CD14-positive monocyte (primary cell): ENCODE data around the gene HYDIN. TPM values are rescaled to one million over a fixed set of nuclear protein-coding genes. Genes with fewer than 3 reads are reported as not detected.
A peak's percentile ranks its signal among the peaks of the same experiment; 100 is the strongest.

Source experiments
- DNase-seq, 3 donors: peaks; one replicate each; pipeline ENCODE4 v3.0.0-alpha.2; 2011 to 2022
- H2AFZ ChIP-seq: 2 replicates; pipeline ENCODE4 v1.6.0; 2012; ENCODE audit warnings: mild to moderate bottlenecking, low read depth, low read length, inconsistent platforms; ENCODE audit not compliant: insufficient read depth, poor library complexity, severe bottlenecking
- H3K27ac ChIP-seq, 2 donors: 1 replicate in 1 of 2; 2 replicates in 1 of 2; pipeline ENCODE4 v1.5.1; 2012 to 2013; ENCODE audit warnings: low read length in 2 of 2, control low read depth in 1 of 2, inconsistent platforms in 1 of 2, low read depth in 1 of 2, mild to moderate bottlenecking in 1 of 2
- H3K27me3 ChIP-seq, 2 donors: one replicate each; pipeline versions ENCODE4 v1.6.0 to v1.6.1; 2011 to 2013; ENCODE audit warnings: low read length in 2 of 2; ENCODE audit not compliant: control insufficient read depth in 2 of 2, insufficient read depth in 2 of 2
- H3K36me3 ChIP-seq, 2 donors: replicated peaks in 1 of 2; 1 replicate in 1 of 2; 2 replicates in 1 of 2; pipeline versions ENCODE4 v1.5.1 to v1.6.1; 2012 to 2013; ENCODE audit warnings: low read length in 2 of 2, control low read depth in 1 of 2, inconsistent platforms in 1 of 2, mild to moderate bottlenecking in 1 of 2; ENCODE audit not compliant: insufficient read depth in 2 of 2, control insufficient read depth in 1 of 2
- H3K4me1 ChIP-seq, 2 donors: 1 replicate in 1 of 2; 2 replicates in 1 of 2; pipeline versions ENCODE4 v1.5.1 to v1.6.1; 2012 to 2013; ENCODE audit warnings: low read length in 2 of 2, control low read depth in 1 of 2, inconsistent platforms in 1 of 2, mild to moderate bottlenecking in 1 of 2, moderate library complexity in 1 of 2; ENCODE audit not compliant: insufficient read depth in 2 of 2, control insufficient read depth in 1 of 2
- H3K4me2 ChIP-seq: replicated peaks from 2 replicates; pipeline ENCODE3; 2012; ENCODE audit warnings: low read length, moderate library complexity, mild to moderate bottlenecking; ENCODE audit not compliant: poor library complexity, severe bottlenecking; ENCODE audit errors: extremely low read depth
- H3K4me3 ChIP-seq, 3 experiments: fragments of 200-600 bp in 1 of 3; sonication (generic) in 1 of 3; replicated peaks in 1 of 3; 1 replicate in 2 of 3; 2 replicates in 1 of 3; pipeline ENCODE4 v1.5.1; 2011 to 2013; ENCODE audit warnings: low read length in 3 of 3, mild to moderate bottlenecking in 3 of 3, control low read depth in 2 of 3, low read depth in 2 of 3, inconsistent platforms in 1 of 3, moderate library complexity in 1 of 3
- H3K79me2 ChIP-seq: 2 replicates; pipeline ENCODE4 v1.6.0; 2012; ENCODE audit warnings: mild to moderate bottlenecking, control low read depth, inconsistent platforms, low read length, moderate library complexity; ENCODE audit not compliant: insufficient read depth
- H3K9ac ChIP-seq: 2 replicates; pipeline ENCODE4 v1.6.0; 2017; ENCODE audit warnings: low read length, mild to moderate bottlenecking; ENCODE audit not compliant: insufficient read depth, poor library complexity, severe bottlenecking
- H3K9me3 ChIP-seq, 2 donors: replicated peaks in 1 of 2; 1 replicate in 1 of 2; 2 replicates in 1 of 2; pipeline versions ENCODE4 v1.5.1 to v1.6.1; 2012 to 2013; ENCODE audit warnings: low read length in 2 of 2, control low read depth in 1 of 2; ENCODE audit not compliant: control insufficient read depth in 1 of 2, insufficient read depth in 1 of 2
- H4K20me1 ChIP-seq: 2 replicates; pipeline ENCODE4 v1.6.0; 2012; ENCODE audit warnings: mild to moderate bottlenecking, low read length, control low read depth, moderate library complexity; ENCODE audit not compliant: insufficient read depth
- H3K27ac Mint-ChIP-seq, 7 donors: one replicate each; pipeline ENCODE4 v1.8.0; 2020; ENCODE audit warnings: mild to moderate bottlenecking in 7 of 7, mixed read lengths in 7 of 7, moderate library complexity in 6 of 7, inconsistent platforms in 2 of 7
- H3K27me3 Mint-ChIP-seq, 3 donors: one replicate each; pipeline ENCODE4 v1.8.0; 2021 to 2022; ENCODE audit warnings: low read depth in 3 of 3, mild to moderate bottlenecking in 3 of 3, mixed read lengths in 3 of 3, moderate library complexity in 3 of 3, inconsistent platforms in 1 of 3
- H3K36me3 Mint-ChIP-seq, 2 donors: one replicate each; pipeline ENCODE4 v1.8.0; 2020; ENCODE audit warnings: mixed read lengths in 2 of 2, inconsistent platforms in 1 of 2, mild to moderate bottlenecking in 1 of 2
- H3K4me1 Mint-ChIP-seq: one replicate; pipeline ENCODE4 v1.8.0; 2020; ENCODE audit warnings: mild to moderate bottlenecking, mixed read lengths
- H3K4me3 Mint-ChIP-seq, 2 donors: one replicate each; pipeline ENCODE4 v1.8.0; 2020; ENCODE audit warnings: mild to moderate bottlenecking in 2 of 2, mixed read lengths in 2 of 2, moderate library complexity in 1 of 2
- H3K9me3 Mint-ChIP-seq, 7 donors: one replicate each; pipeline ENCODE4 v1.8.0; 2020 to 2022; ENCODE audit warnings: mixed read lengths in 7 of 7, mild to moderate bottlenecking in 6 of 7, moderate library complexity in 6 of 7, inconsistent platforms in 2 of 7
- CTCF ChIP-seq: fragments of 200-600 bp; IDR thresholded peaks from one replicate; pipeline ENCODE4 v1.8.0; 2022; ENCODE audit warnings: antibody characterized with exemption, mild to moderate bottlenecking
- WGBS: methylation state at CpG from one replicate; pipeline ENCODE4 v1.1.5; 2013; ENCODE audit warnings: missing lambda C conversion rate; ENCODE audit not compliant: insufficient coverage; 5-methylcytosine and 5-hydroxymethylcytosine counted together
- intact Hi-C, 2 donors: fragments of 100-400 bp; cut with micrococcal nuclease; formaldehyde crosslinking; loops; one replicate each; pipeline versions ENCODE4 v1.15.0 to v1.15.1; 2023
- polyA plus RNA-seq, 3 donors: library from polyadenylated mRNA; depleted of rRNA in 1 of 3; unstranded in 2 of 3; stranded (reverse) in 1 of 3; fragments of 300-500 nt in 2 of 3; fragments of >200 nt in 1 of 3; fragmentation: Illumina TruSeq in 2 of 3; gene quantifications; 1 replicate in 2 of 3; 2 replicates in 1 of 3; pipeline ENCODE4 v1.2.3, GENCODE V29; 2012 to 2021

Gene HYDIN
- polyA plus RNA-seq, 3 donors = not detected

- H3K36me3 Mint-ChIP-seq = peaks cover 0 to 3% of the 10 kb centered on the region in 2 donors
- H3K9me3 Mint-ChIP-seq = peaks cover 4 to 15% (median 9%) of the 10 kb centered on the region in 7 donors
- intact Hi-C loops = loop anchor here in 1 of 2 donors (10.0 kb wide), 1 partner anchor 481 kb away; the partner anchor contains the start of gene CMTR2
- H3K4me1 ChIP-seq = peaks cover 19 to 24% of the 10 kb centered on the region in 2 donors
- H3K4me2 ChIP-seq = no peak overlapping the region
- H3K27ac Mint-ChIP-seq = peak overlapping the region; percentile 62 to 95 (median 85)
- H2AFZ ChIP-seq = no peak overlapping the region
- H3K27ac ChIP-seq = peak overlapping the region; percentile 23 to 64
- peaks cover 6 to 8% of the 10 kb centered on the region in 2 donors for H3K9me3 ChIP-seq
- H3K4me3 ChIP-seq = no peak overlapping the region
- peaks cover 6 to 11% (median 7%) of the 10 kb centered on the region in 3 donors for H3K27me3 Mint-ChIP-seq
- TF ChIP-seq CTCF = no peak
- peaks cover 29% of the 10 kb centered on the region for H3K4me1 Mint-ChIP-seq
- no peaks in the 10 kb centered on the region for H3K36me3 ChIP-seq
- peak overlapping the region in 1 of 2 donors; percentile 65 for H3K4me3 Mint-ChIP-seq
- peaks cover 14% of the 10 kb centered on the region for H3K79me2 ChIP-seq
- H4K20me1 ChIP-seq = no peaks in the 10 kb centered on the region
- no peak overlapping the region for H3K9ac ChIP-seq
- H3K27me3 ChIP-seq = no peaks in the 10 kb centered on the region
- DNase-seq = peak; percentile 64 to 84 (median 68)
- whole genome bisulfite sequencing = 52% methylated on average over 5 of the region's 8 CpGs
Observed at GRCh38 chr16:70804153-70804733, 426.3 kb downstream of the HYDIN start.

- Histone ChIP-seq H3K4me3 (no peak overlapping the region), H3K27ac (no peak overlapping the region), H3K9ac (no peak overlapping the region), H4K20me1 (peaks cover 7% of the 10 kb centered on the region), H3K27me3 (no peaks in the 10 kb centered on the region), H3K79me2 (peaks cover 23% of the 10 kb centered on the region), H3K4me1 (peaks cover 24 to 26% of the 10 kb centered on the region in 2 donors), H3K4me2 (no peak overlapping the region), H3K36me3 (peaks cover 0 to 7% of the 10 kb centered on the region in 2 donors), H2AFZ (no peak overlapping the region), H3K9me3 (peaks cover 6 to 8% of the 10 kb centered on the region in 2 donors)
- intact Hi-C loops = loop anchor here in 1 of 2 donors (10.0 kb wide), 1 partner anchor 481 kb away; the partner anchor contains the start of gene CMTR2
- Mint-ChIP-seq H3K4me1 (peaks cover 35% of the 10 kb centered on the region), H3K27me3 (peaks cover 5 to 11% (median 6%) of the 10 kb centered on the region in 3 donors), H3K9me3 (peaks cover 4 to 15% (median 9%) of the 10 kb centered on the region in 7 donors), H3K36me3 (peaks cover 3 to 5% of the 10 kb centered on the region in 2 donors), H3K4me3 (no peak overlapping the region), H3K27ac (peak overlapping the region in 3 of 7 donors; percentile 18 to 33 (median 20))
- TF ChIP-seq CTCF = no peak
- DNase-seq = peak in 2 of 3 donors; percentile 13 to 31
Observed at GRCh38 chr16:70803319-70803718, 427.2 kb downstream of the HYDIN start.
